ENCODE measurements around the gene RHCG.

DNA sequence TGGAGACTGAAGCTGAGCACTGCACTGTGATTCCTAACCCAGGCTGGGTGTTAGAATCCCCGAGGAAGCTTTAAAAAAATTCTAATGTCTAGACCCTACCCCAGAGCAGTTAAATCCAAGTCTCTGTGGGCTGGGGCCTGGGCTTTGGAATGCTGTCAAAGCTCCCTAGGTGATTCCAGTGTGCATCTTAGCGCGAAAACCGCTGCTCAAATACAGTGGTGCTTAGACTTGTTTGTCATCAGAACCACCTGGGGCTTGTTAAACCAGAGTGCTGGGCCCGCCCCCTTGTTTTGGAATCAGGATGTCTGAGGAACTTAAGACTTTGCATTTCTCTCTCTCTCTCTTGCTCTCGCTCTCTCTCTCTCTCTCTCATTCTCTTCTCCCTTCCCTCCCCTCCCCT, 20.7 kb downstream of the RHCG start:
- TF ChIP-seq, protein P1, sequence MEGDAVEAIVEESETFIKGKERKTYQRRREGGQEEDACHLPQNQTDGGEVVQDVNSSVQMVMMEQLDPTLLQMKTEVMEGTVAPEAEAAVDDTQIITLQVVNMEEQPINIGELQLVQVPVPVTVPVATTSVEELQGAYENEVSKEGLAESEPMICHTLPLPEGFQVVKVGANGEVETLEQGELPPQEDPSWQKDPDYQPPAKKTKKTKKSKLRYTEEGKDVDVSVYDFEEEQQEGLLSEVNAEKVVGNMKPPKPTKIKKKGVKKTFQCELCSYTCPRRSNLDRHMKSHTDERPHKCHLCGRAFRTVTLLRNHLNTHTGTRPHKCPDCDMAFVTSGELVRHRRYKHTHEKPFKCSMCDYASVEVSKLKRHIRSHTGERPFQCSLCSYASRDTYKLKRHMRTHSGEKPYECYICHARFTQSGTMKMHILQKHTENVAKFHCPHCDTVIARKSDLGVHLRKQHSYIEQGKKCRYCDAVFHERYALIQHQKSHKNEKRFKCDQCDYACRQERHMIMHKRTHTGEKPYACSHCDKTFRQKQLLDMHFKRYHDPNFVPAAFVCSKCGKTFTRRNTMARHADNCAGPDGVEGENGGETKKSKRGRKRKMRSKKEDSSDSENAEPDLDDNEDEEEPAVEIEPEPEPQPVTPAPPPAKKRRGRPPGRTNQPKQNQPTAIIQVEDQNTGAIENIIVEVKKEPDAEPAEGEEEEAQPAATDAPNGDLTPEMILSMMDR (conservative IDR thresholded peaks at IDR 0.05; ENCODE audit: low read length), result no peak
- TF ChIP-seq EZH2phosphoT487 (IDR thresholded peaks at IDR 0.05; ENCODE audit: borderline replicate concordance, low read depth, low read length), result no peak

Measured in OCI-LY7 (cell line).